GM12878 (cell line): ENCODE measurements around the gene TNNT2. TPM values are rescaled to one million over a fixed set of nuclear protein-coding genes. Genes with fewer than 3 reads are reported as not detected.

Experiments
- ATAC-seq: fragments of 200-7000 bp; cut with Tn5 transposase; 3 replicates; pipeline ENCODE4 v1.9.1; 2020; ENCODE audit warnings: mild to moderate bottlenecking, moderate library complexity
- BruUV-seq: library from RNA; stranded (reverse); fragments of 400-500 nt; replicated peaks from 2 replicates; lab custom pipeline; 2021; lab: Mats Ljungman, UMichigan
- CTCF ChIA-PET: fragments of 300-600 bp; sonication (Branson Sonifier 250); formaldehyde crosslinking; extraction: SDS; loops from one replicate; lab custom pipeline; 2021; ENCODE audit warnings: inconsistent platforms; lab: Yijun Ruan, JAX
- POLR2A ChIA-PET: fragments of 350-600 bp; formaldehyde crosslinking; extraction: SDS; loops from one replicate; lab custom pipeline; 2021; ENCODE audit warnings: inconsistent platforms; lab: Charles Lee
- RAD21 ChIA-PET: fragments of 300-600 bp; sonication (Branson Sonifier 250); formaldehyde crosslinking; loops from one replicate; lab custom pipeline; 2023; ENCODE audit warnings: antibody characterized with exemption; ENCODE audit not compliant: unreplicated experiment; lab: Charles Lee
- SMC1A ChIA-PET: fragments of 300-600 bp; sonication (Branson Sonifier 250); formaldehyde crosslinking; loops from one replicate; lab custom pipeline; 2023; ENCODE audit not compliant: unreplicated experiment, uncharacterized antibody; lab: Charles Lee
- DNase-seq: peaks from one replicate; pipeline ENCODE4 v3.0.0-alpha.2; 2011; ENCODE audit warnings: low read depth, low spot score
- FAIRE-seq: peaks from 3 replicates; lab custom pipeline; 2011; peaks lifted over from hg19 to GRCh38; lab: Jason Lieb, UNC
- H2AFZ ChIP-seq: 2 replicates; pipeline ENCODE4 v1.6.0; 2011; ENCODE audit warnings: low read depth, low read length, control low read depth; ENCODE audit not compliant: control insufficient read depth
- H3K27ac ChIP-seq: 2 replicates; pipeline ENCODE4 v1.5.1; 2011; ENCODE audit warnings: control low read depth; ENCODE audit not compliant: control insufficient read depth, insufficient read depth
- H3K27me3 ChIP-seq, 2 experiments: replicated peaks in 1 of 2; 2 replicates each; pipeline versions ENCODE4 v1.6.0 to v1.6.1; 2011; ENCODE audit warnings: low read length in 1 of 2; ENCODE audit not compliant: control insufficient read depth in 2 of 2, insufficient read depth in 2 of 2
- H3K36me3 ChIP-seq, 2 experiments: 2 replicates each; pipeline ENCODE4 v1.5.1; 2011; ENCODE audit warnings: low read length in 1 of 2; ENCODE audit not compliant: control insufficient read depth in 2 of 2, insufficient read depth in 2 of 2
- H3K4me1 ChIP-seq: 2 replicates; pipeline ENCODE4 v1.6.1; 2011; ENCODE audit warnings: mild to moderate bottlenecking, low read length, moderate library complexity, mixed read lengths; ENCODE audit not compliant: control insufficient read depth, insufficient read depth
- H3K4me2 ChIP-seq: 2 replicates; pipeline ENCODE4 v1.6.0; 2011; ENCODE audit warnings: control low read depth; ENCODE audit not compliant: control insufficient read depth, insufficient read depth
- H3K4me3 ChIP-seq: fragments of 200-600 bp; sonication (generic); 2 replicates; pipeline ENCODE4 v1.5.1; 2016
- H3K79me2 ChIP-seq: 2 replicates; pipeline ENCODE4 v1.6.0; 2011; ENCODE audit warnings: low read length; ENCODE audit not compliant: control insufficient read depth, insufficient read depth
- H3K9ac ChIP-seq: 2 replicates; pipeline ENCODE4 v1.8.0; 2011; ENCODE audit warnings: low read length, control low read depth, mixed read lengths; ENCODE audit not compliant: control insufficient read depth, insufficient read depth
- H3K9me3 ChIP-seq: replicated peaks from 3 replicates; pipeline ENCODE4 v1.5.1; 2011; ENCODE audit warnings: mild to moderate bottlenecking, low read length; ENCODE audit not compliant: control insufficient read depth, insufficient read depth
- H4K20me1 ChIP-seq: 2 replicates; pipeline ENCODE4 v1.6.0; 2011; ENCODE audit not compliant: control insufficient read depth, insufficient read depth
- CHD1 ChIP-seq: IDR thresholded peaks from 2 replicates; pipeline ENCODE4 v1.6.1; 2012; ENCODE audit warnings: low read depth, low read length, improper control_type of control experiment
- CREM ChIP-seq: IDR thresholded peaks from 2 replicates; pipeline ENCODE4 v1.6.1; 2014; ENCODE audit warnings: antibody characterized with exemption, low read depth
- FOS ChIP-seq: IDR thresholded peaks from 3 replicates; pipeline ENCODE4 v1.6.1; 2011; ENCODE audit warnings: borderline replicate concordance; ENCODE audit not compliant: insufficient read length; ENCODE audit errors: extremely low read depth
- HDAC2 ChIP-seq: fragments of 200-600 bp; sonication (generic); IDR thresholded peaks from 2 replicates; pipeline ENCODE4 v1.6.1; 2017
- IRF4 ChIP-seq: IDR thresholded peaks from 2 replicates; pipeline ENCODE4 v1.6.1; 2011; ENCODE audit warnings: low read depth, low read length
- KLF5 ChIP-seq: fragments of 450-650 bp; IDR thresholded peaks from 2 replicates; pipeline ENCODE4 v1.6.1; 2014; ENCODE audit warnings: mild to moderate bottlenecking; ENCODE audit not compliant: partially characterized antibody
- POLR2AphosphoS5 ChIP-seq: IDR thresholded peaks from 2 replicates; pipeline ENCODE4 v1.6.1; 2011; ENCODE audit warnings: mild to moderate bottlenecking, low read length, inconsistent platforms
- RFX5 ChIP-seq: IDR thresholded peaks from 2 replicates; pipeline ENCODE4 v1.6.1; 2011; ENCODE audit warnings: low read depth, low read length, improper control_type of control experiment
- SPI1 ChIP-seq: IDR thresholded peaks from 2 replicates; pipeline ENCODE4 v1.6.1; 2011; ENCODE audit warnings: low read depth, mild to moderate bottlenecking, low read length, moderate library complexity, borderline replicate concordance; ENCODE audit not compliant: insufficient read depth
- SREBF1 ChIP-seq: IDR thresholded peaks from 2 replicates; pipeline ENCODE4 v1.6.1; 2012; ENCODE audit warnings: mild to moderate bottlenecking, low read length
- SREBF2 ChIP-seq: IDR thresholded peaks from 2 replicates; pipeline ENCODE4 v1.6.1; 2012; ENCODE audit warnings: mild to moderate bottlenecking, low read length
- STAT3 ChIP-seq: IDR thresholded peaks from 2 replicates; pipeline ENCODE4 v1.6.1; 2011; ENCODE audit warnings: low read depth, low read length, improper control_type of control experiment
- TARDBP ChIP-seq: IDR thresholded peaks from 2 replicates; pipeline ENCODE4 v1.6.1; 2016; ENCODE audit warnings: borderline replicate concordance
- YBX1 ChIP-seq: fragments of 450-650 bp; IDR thresholded peaks from 2 replicates; pipeline ENCODE4 v1.6.1; 2016; ENCODE audit warnings: antibody characterized with exemption
- WGBS: methylation state at CpG from one replicate; pipeline ENCODE4 v1.1.6; 2016; ENCODE audit warnings: low lambda C conversion rate; ENCODE audit not compliant: insufficient replicate concordance, insufficient coverage; ENCODE audit errors: missing lambda C conversion rate; 5-methylcytosine and 5-hydroxymethylcytosine counted together
- in situ Hi-C: fragments of 300-500 bp; cut with MboI; formaldehyde crosslinking; loops from 9 replicates; pipeline ENCODE4 v1.14.3; 2018; ENCODE audit warnings: mixed read lengths
- intact Hi-C: fragments of 100-400 bp; cut with micrococcal nuclease; formaldehyde crosslinking; loops from one replicate; pipeline ENCODE4 v1.14.2; 2022; ENCODE audit not compliant: unreplicated experiment
- polyA plus RNA-seq, 11 experiments: library from polyadenylated mRNA; depleted of rRNA in 4 of 11; unstranded in 6 of 11; stranded (reverse) in 5 of 11; fragments of >200 nt; fragmentation: Nextera tagmentation in 4 of 11; fragmentation: Illumina TruSeq in 1 of 11; extraction: Ambion mirVana in 4 of 11; extraction: Trizol in 1 of 11; gene quantifications; 1 replicate in 1 of 11; 2 replicates in 10 of 11; pipeline versions ENCODE4 v1.2.1 to v1.2.3, GENCODE V29; 2011 to 2016; ENCODE audit warnings: inconsistent platforms in 2 of 11, missing spikeins in 2 of 11, low read depth in 1 of 11
- total RNA-seq, 4 experiments: library from RNA; depleted of rRNA in 3 of 4; stranded (reverse); fragments of >200 nt in 3 of 4; fragmentation: Illumina TruSeq in 1 of 4; extraction: Trizol in 1 of 4; gene quantifications; 2 replicates each; pipeline versions ENCODE4 v1.2.1 to v1.2.3, GENCODE V29; 2013 to 2021
- TF ChIP-seq, protein P1 (sequence below): fragments of 450-650 bp; formaldehyde crosslinking; IDR thresholded peaks from 2 replicates; pipeline ENCODE4 v1.4.0; 2020; ENCODE audit warnings: mild to moderate bottlenecking, moderate library complexity
- TF ChIP-seq, protein P2 (sequence below): IDR thresholded peaks from 2 replicates; pipeline ENCODE4 v1.6.1; 2012; ENCODE audit warnings: low read depth, low read length, improper control_type of control experiment

The TNNT2 gene
- total and polyA plus RNA-seq, 10 of the 15 experiments (the other 5 are each of a cell fraction or from before 2014, with no cell fraction given), result 2.2 TPM; not detected in 9

DNA sequence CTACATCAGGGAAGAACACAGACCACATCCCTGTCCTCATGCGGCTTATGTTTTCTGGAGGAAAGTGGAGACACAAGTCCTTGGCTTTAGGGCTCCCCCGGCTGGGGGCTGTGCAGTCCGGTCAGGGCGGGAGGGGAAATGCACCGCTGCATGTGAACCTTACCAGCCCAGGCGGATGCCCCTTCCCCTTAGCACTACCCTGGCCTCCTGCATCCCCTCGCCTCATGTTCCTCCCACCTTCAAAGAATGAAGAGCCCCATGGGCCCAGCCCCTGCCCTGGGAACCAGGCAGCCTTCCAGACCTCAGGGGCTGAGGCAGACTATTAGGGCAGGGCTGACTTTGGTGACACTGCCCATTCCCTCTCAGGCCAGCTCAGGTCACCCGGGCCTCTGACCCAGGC, 45.5 kb downstream of the TNNT2 start:
- Histone ChIP-seq H3K4me1 (no peaks in the 10 kb centered on the region), H4K20me1 (no peaks in the 10 kb centered on the region), H3K9me3 (no peaks in the 10 kb centered on the region), H3K36me3 (no peaks in the 10 kb centered on the region), H3K9ac (no peak overlapping the region), H2AFZ (no peak overlapping the region), H3K27ac (no peak overlapping the region), H3K4me3 (no peak overlapping the region), H3K27me3 (peaks cover 1 to 4% of the 10 kb centered on the region in 2 experiments; a peak in 3 of 4 replicates), H3K79me2 (no peaks in the 10 kb centered on the region), H3K4me2 (no peak overlapping the region)
- SMC1A ChIA-PET, result no interaction called here
- intact Hi-C loops, result no loop called here
- in situ Hi-C loops, result no loop called here
- POLR2A ChIA-PET, result no interaction called here
- no peak for TF ChIP-seq IRF4
- TF ChIP-seq, protein P1, sequence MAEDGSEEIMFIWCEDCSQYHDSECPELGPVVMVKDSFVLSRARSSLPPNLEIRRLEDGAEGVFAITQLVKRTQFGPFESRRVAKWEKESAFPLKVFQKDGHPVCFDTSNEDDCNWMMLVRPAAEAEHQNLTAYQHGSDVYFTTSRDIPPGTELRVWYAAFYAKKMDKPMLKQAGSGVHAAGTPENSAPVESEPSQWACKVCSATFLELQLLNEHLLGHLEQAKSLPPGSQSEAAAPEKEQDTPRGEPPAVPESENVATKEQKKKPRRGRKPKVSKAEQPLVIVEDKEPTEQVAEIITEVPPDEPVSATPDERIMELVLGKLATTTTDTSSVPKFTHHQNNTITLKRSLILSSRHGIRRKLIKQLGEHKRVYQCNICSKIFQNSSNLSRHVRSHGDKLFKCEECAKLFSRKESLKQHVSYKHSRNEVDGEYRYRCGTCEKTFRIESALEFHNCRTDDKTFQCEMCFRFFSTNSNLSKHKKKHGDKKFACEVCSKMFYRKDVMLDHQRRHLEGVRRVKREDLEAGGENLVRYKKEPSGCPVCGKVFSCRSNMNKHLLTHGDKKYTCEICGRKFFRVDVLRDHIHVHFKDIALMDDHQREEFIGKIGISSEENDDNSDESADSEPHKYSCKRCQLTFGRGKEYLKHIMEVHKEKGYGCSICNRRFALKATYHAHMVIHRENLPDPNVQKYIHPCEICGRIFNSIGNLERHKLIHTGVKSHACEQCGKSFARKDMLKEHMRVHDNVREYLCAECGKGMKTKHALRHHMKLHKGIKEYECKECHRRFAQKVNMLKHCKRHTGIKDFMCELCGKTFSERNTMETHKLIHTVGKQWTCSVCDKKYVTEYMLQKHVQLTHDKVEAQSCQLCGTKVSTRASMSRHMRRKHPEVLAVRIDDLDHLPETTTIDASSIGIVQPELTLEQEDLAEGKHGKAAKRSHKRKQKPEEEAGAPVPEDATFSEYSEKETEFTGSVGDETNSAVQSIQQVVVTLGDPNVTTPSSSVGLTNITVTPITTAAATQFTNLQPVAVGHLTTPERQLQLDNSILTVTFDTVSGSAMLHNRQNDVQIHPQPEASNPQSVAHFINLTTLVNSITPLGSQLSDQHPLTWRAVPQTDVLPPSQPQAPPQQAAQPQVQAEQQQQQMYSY (CRISPR knock-in tag), result no peak
- no peak for TF ChIP-seq SREBF2
- no peak for TF ChIP-seq FOS
- TF ChIP-seq SREBF1, result no peak
- TF ChIP-seq STAT3, result no peak
- TF ChIP-seq RFX5, result no peak
- TF ChIP-seq TARDBP, result no peak
- TF ChIP-seq POLR2AphosphoS5, result no peak
- TF ChIP-seq CHD1, result no peak
- TF ChIP-seq, protein P2, sequence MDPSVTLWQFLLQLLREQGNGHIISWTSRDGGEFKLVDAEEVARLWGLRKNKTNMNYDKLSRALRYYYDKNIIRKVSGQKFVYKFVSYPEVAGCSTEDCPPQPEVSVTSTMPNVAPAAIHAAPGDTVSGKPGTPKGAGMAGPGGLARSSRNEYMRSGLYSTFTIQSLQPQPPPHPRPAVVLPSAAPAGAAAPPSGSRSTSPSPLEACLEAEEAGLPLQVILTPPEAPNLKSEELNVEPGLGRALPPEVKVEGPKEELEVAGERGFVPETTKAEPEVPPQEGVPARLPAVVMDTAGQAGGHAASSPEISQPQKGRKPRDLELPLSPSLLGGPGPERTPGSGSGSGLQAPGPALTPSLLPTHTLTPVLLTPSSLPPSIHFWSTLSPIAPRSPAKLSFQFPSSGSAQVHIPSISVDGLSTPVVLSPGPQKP, result no peak
- no peak for TF ChIP-seq YBX1
- TF ChIP-seq SPI1, result no peak
- TF ChIP-seq KLF5, result no peak
- no peak for TF ChIP-seq CREM
- TF ChIP-seq HDAC2, result no peak
- DNase-seq (no peak), ATAC-seq (no peak), FAIRE-seq (no peak)
- WGBS, result 46% methylated on average over 7 of the region's 8 CpGs
- RAD21 ChIA-PET, result no interaction called here
- CTCF ChIA-PET, result no interaction called here
- BruUV-seq, result no TSS peak
